Caco-2 (cell line): ENCODE results near the gene CARNS1. TPM values are rescaled to one million over a fixed set of nuclear protein-coding genes. Genes with fewer than 3 reads are reported as not detected.

ENCODE experiments used
- BruUV-seq: library from RNA; stranded (reverse); fragments of 400-500 nt; replicated peaks from 2 replicates; lab custom pipeline; 2021; lab: Mats Ljungman, UMichigan
- CTCF ChIA-PET: fragments of 300-600 bp; sonication (Branson Sonifier 250); formaldehyde crosslinking; loops from one replicate; lab custom pipeline; 2022; ENCODE audit warnings: antibody characterized with exemption; lab: Charles Lee
- POLR2A ChIA-PET: fragments of 300-600 bp; sonication (Branson Sonifier 250); formaldehyde crosslinking; loops from one replicate; lab custom pipeline; 2022; ENCODE audit warnings: antibody characterized with exemption; lab: Charles Lee
- DNase-seq, 2 experiments: peaks; one replicate each; pipeline versions ENCODE4 v3.0.0 to v3.0.0-alpha.2; 2020 to 2022
- H3K27me3 ChIP-seq: replicated peaks from 2 replicates; pipeline ENCODE4 v1.6.0; 2011; ENCODE audit warnings: low read length; ENCODE audit not compliant: control insufficient read depth, insufficient read depth
- H3K36me3 ChIP-seq: 2 replicates; pipeline ENCODE4 v1.5.1; 2011; ENCODE audit warnings: low read length; ENCODE audit not compliant: control insufficient read depth, insufficient read depth
- H3K4me1 ChIP-seq: fragments of 250-450 bp; sonication (Bioruptor Pico); 2 replicates; pipeline ENCODE4 v1.5.1; 2020; ENCODE audit warnings: mild to moderate bottlenecking
- H3K4me3 ChIP-seq: 2 replicates; pipeline ENCODE4 v1.5.1; 2011; ENCODE audit warnings: low read depth, mild to moderate bottlenecking, control low read depth, low read length
- H3K9me3 ChIP-seq: fragments of 250-450 bp; sonication (Bioruptor Pico); 2 replicates; pipeline ENCODE4 v1.5.1; 2020; ENCODE audit warnings: mild to moderate bottlenecking, moderate library complexity
- H3K27ac Mint-ChIP-seq: one replicate; pipeline ENCODE4 v1.8.0; 2022; ENCODE audit warnings: mixed read lengths; ENCODE audit not compliant: unreplicated experiment
- H3K27me3 Mint-ChIP-seq: one replicate; pipeline ENCODE4 v1.8.0; 2022; ENCODE audit warnings: mixed read lengths; ENCODE audit not compliant: insufficient read depth, unreplicated experiment
- H3K36me3 Mint-ChIP-seq: one replicate; pipeline ENCODE4 v1.8.0; 2022; ENCODE audit warnings: mild to moderate bottlenecking, mixed read lengths; ENCODE audit not compliant: insufficient read depth, unreplicated experiment
- H3K4me1 Mint-ChIP-seq: one replicate; pipeline ENCODE4 v1.8.0; 2022; ENCODE audit warnings: low read depth, mixed read lengths; ENCODE audit not compliant: unreplicated experiment
- H3K4me3 Mint-ChIP-seq: one replicate; pipeline ENCODE4 v1.8.0; 2022; ENCODE audit warnings: mild to moderate bottlenecking, moderate library complexity, mixed read lengths; ENCODE audit not compliant: unreplicated experiment
- H3K9me3 Mint-ChIP-seq: one replicate; pipeline ENCODE4 v1.8.0; 2022; ENCODE audit warnings: mixed read lengths; ENCODE audit not compliant: unreplicated experiment
- intact Hi-C: fragments of 100-400 bp; cut with micrococcal nuclease; formaldehyde crosslinking; loops from one replicate; pipeline ENCODE4 v1.10.0; 2022; ENCODE audit not compliant: unreplicated experiment
- total RNA-seq: library from RNA; stranded (reverse); gene quantifications from 2 replicates; pipeline ENCODE4 v1.2.3, GENCODE V29; 2022
- TF ChIP-seq, protein P1 (sequence below), 2 experiments: fragments of 200-600 bp in 1 of 2; IDR thresholded peaks; 1 replicate in 1 of 2; 2 replicates in 1 of 2; pipeline versions ENCODE4 v1.5.1 to v1.8.0; 2011 to 2022; ENCODE audit warnings: antibody characterized with exemption in 1 of 2, control low read depth in 1 of 2, inconsistent platforms in 1 of 2, low read depth in 1 of 2, low read length in 1 of 2, mild to moderate bottlenecking in 1 of 2, moderate library complexity in 1 of 2; ENCODE audit not compliant: insufficient read depth in 1 of 2, severe bottlenecking in 1 of 2, unreplicated experiment in 1 of 2

Gene CARNS1
- total RNA-seq, 1 experiment from 2014 or later = 0.09 TPM

- Mint-ChIP-seq H3K9me3 (no peaks in the 10 kb centered on the region), H3K27ac (no peak overlapping the region), H3K36me3 (peaks cover 8% of the 10 kb centered on the region), H3K4me3 (no peak overlapping the region), H3K4me1 (peaks cover 7% of the 10 kb centered on the region), H3K27me3 (no peaks in the 10 kb centered on the region)
- Histone ChIP-seq H3K27me3 (no peaks in the 10 kb centered on the region), H3K9me3 (no peaks in the 10 kb centered on the region), H3K36me3 (no peaks in the 10 kb centered on the region), H3K4me1 (peaks cover 18% of the 10 kb centered on the region), H3K4me3 (no peak overlapping the region)
- no peak for DNase-seq
- TF ChIP-seq, protein P1, sequence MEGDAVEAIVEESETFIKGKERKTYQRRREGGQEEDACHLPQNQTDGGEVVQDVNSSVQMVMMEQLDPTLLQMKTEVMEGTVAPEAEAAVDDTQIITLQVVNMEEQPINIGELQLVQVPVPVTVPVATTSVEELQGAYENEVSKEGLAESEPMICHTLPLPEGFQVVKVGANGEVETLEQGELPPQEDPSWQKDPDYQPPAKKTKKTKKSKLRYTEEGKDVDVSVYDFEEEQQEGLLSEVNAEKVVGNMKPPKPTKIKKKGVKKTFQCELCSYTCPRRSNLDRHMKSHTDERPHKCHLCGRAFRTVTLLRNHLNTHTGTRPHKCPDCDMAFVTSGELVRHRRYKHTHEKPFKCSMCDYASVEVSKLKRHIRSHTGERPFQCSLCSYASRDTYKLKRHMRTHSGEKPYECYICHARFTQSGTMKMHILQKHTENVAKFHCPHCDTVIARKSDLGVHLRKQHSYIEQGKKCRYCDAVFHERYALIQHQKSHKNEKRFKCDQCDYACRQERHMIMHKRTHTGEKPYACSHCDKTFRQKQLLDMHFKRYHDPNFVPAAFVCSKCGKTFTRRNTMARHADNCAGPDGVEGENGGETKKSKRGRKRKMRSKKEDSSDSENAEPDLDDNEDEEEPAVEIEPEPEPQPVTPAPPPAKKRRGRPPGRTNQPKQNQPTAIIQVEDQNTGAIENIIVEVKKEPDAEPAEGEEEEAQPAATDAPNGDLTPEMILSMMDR (IDR thresholded peaks at IDR 0.05; ENCODE audit: insufficient read depth in 1 of 2, low read depth in 1 of 2, low read length in 1 of 2, severe bottlenecking in 1 of 2, unreplicated experiment in 1 of 2) = no peak
- ChIA-PET CTCF (interaction anchor here (0.7 kb wide), 1 partner anchor 52 kb away, joined by 4 read pairs; no protein-coding TSS in a partner anchor), POLR2A (no interaction called here)
- BruUV-seq = no TSS peak
- intact Hi-C loops = no loop called here
Measured at GRCh38 chr11:67472882-67473281, 57.4 kb downstream of the CARNS1 start.

Other genes starting within 250 kb of the CARNS1 start
- 113 and 120 TPM in 2 replicates for gene GRK2, start 149.2 kb upstream of the CARNS1 start, total RNA-seq
- gene ANKRD13D, start 126.4 kb upstream of the CARNS1 start, total RNA-seq = 83.3 and 88.6 TPM in 2 replicates
- 81.2 and 89.6 TPM in 2 replicates for gene SSH3, start 112.1 kb upstream of the CARNS1 start, total RNA-seq
- 29.8 and 30.8 TPM in 2 replicates for gene POLD4, start 62.1 kb upstream of the CARNS1 start, total RNA-seq
- 4.5 and 5.8 TPM in 2 replicates for gene CLCF1, start 42.1 kb upstream of the CARNS1 start, total RNA-seq
- 55.1 and 63.5 TPM in 2 replicates for gene RAD9A, start 23.7 kb upstream of the CARNS1 start, total RNA-seq
- 384 and 389 TPM in 2 replicates for gene PPP1CA, start 13.8 kb upstream of the CARNS1 start, total RNA-seq
- 0.26 TPM in 1 of 2 replicates, not detected in the other for gene TBC1D10C, start 11.6 kb upstream of the CARNS1 start, total RNA-seq
- gene RPS6KB2, start 12.8 kb downstream of the CARNS1 start, total RNA-seq = 109 and 116 TPM in 2 replicates
- gene PTPRCAP, start 22.0 kb downstream of the CARNS1 start, total RNA-seq = 0.27 TPM in 1 of 2 replicates, not detected in the other
- gene CORO1B, start 27.8 kb downstream of the CARNS1 start, total RNA-seq = 172 and 176 TPM in 2 replicates
- gene GPR152, start 37.1 kb downstream of the CARNS1 start, total RNA-seq = not detected in 2 replicates
- gene CABP4, start 39.7 kb downstream of the CARNS1 start, total RNA-seq = not detected in 2 replicates
- 47.9 and 52.2 TPM in 2 replicates for gene TMEM134, start 53.6 kb downstream of the CARNS1 start, total RNA-seq
- 110 and 112 TPM in 2 replicates for gene AIP, start 67.3 kb downstream of the CARNS1 start, total RNA-seq
- gene PITPNM1, start 89.7 kb downstream of the CARNS1 start, total RNA-seq = 65.0 and 78.3 TPM in 2 replicates
- 96.1 and 99.4 TPM in 2 replicates for gene CDK2AP2, start 92.5 kb downstream of the CARNS1 start, total RNA-seq
- gene CABP2, start 107.8 kb downstream of the CARNS1 start, total RNA-seq = not detected in 2 replicates
- 1,799 and 1,911 TPM in 2 replicates for gene GSTP1, start 168.1 kb downstream of the CARNS1 start, total RNA-seq
- 358 and 375 TPM in 2 replicates for gene NDUFV1, start 191.3 kb downstream of the CARNS1 start, total RNA-seq
- gene NUDT8, start 214.3 kb downstream of the CARNS1 start, total RNA-seq = 15.0 and 18.1 TPM in 2 replicates
- gene TBX10, start 224.1 kb downstream of the CARNS1 start, total RNA-seq = not detected in 2 replicates
- gene ACY3, start 235.1 kb downstream of the CARNS1 start, total RNA-seq = 2.4 and 4.2 TPM in 2 replicates